Stimulated activated naive CD4-positive, alpha-beta T cell (primary cell): ENCODE measurements around the gene ZSWIM6.
A peak's percentile ranks its signal among the peaks of the same experiment; 100 is the strongest.
"Not testable (repeated sequence)": the region's sequence is repeated elsewhere in the genome, so short reads cannot be mapped to it uniquely, and the experiment has no call there.

Experiments
- DNase-seq, 6 experiments: peaks; one replicate each; lab custom pipeline; 2025; lab: John Stamatoyannopoulos, UW

Gene ZSWIM6

GRCh38 chr5:61407706-61408270 lies 75.7 kb downstream of the ZSWIM6 start:
- DNase-seq, result no peak

- peak; percentile 93 to 98 (median 96) for DNase-seq
Observed at GRCh38 chr5:61408476-61409168, 76.6 kb downstream of the ZSWIM6 start.

- no peak for DNase-seq
Observed at GRCh38 chr5:61409568-61409967, 77.5 kb downstream of the ZSWIM6 start.

- DNase-seq, result no peak
Observed at GRCh38 chr5:61410811-61411210, 78.8 kb downstream of the ZSWIM6 start.

GRCh38 chr5:61412361-61412760 lies 80.3 kb downstream of the ZSWIM6 start:
- DNase-seq, result no peak

GRCh38 chr5:61413205-61413604 lies 81.1 kb downstream of the ZSWIM6 start:
- DNase-seq, result not testable (repeated sequence)

GRCh38 chr5:61414806-61415205 lies 82.7 kb downstream of the ZSWIM6 start:
- no peak for DNase-seq

- DNase-seq, result no peak
Observed at GRCh38 chr5:61416010-61416409, 84.0 kb downstream of the ZSWIM6 start.

GRCh38 chr5:61416420-61416819 lies 84.4 kb downstream of the ZSWIM6 start:
- DNase-seq, result no peak

GRCh38 chr5:61417340-61417739 lies 85.3 kb downstream of the ZSWIM6 start:
- DNase-seq, result no peak

- DNase-seq, result no peak
Observed at GRCh38 chr5:61417851-61418250, 85.8 kb downstream of the ZSWIM6 start.

GRCh38 chr5:61419106-61419505 lies 87.0 kb downstream of the ZSWIM6 start:
- DNase-seq, result no peak

- no peak for DNase-seq
Observed at GRCh38 chr5:61420016-61420415, 88.0 kb downstream of the ZSWIM6 start.

GRCh38 chr5:61421262-61421661 lies 89.2 kb downstream of the ZSWIM6 start:
- DNase-seq, result not testable (repeated sequence)

GRCh38 chr5:61423487-61424145 lies 91.6 kb downstream of the ZSWIM6 start:
- DNase-seq, result no peak

- no peak for DNase-seq
Observed at GRCh38 chr5:61425918-61426317, 93.9 kb downstream of the ZSWIM6 start.

- no peak for DNase-seq
Observed at GRCh38 chr5:61429906-61430305, 97.8 kb downstream of the ZSWIM6 start.

- DNase-seq, result no peak
Observed at GRCh38 chr5:61431923-61432620, 100.0 kb downstream of the ZSWIM6 start.

GRCh38 chr5:61435368-61435767 lies 103.3 kb downstream of the ZSWIM6 start:
- DNase-seq, result no peak

- DNase-seq, result no peak
Observed at GRCh38 chr5:61438298-61438970, 106.4 kb downstream of the ZSWIM6 start.

GRCh38 chr5:61440086-61440485 lies 108.0 kb downstream of the ZSWIM6 start:
- no peak for DNase-seq

GRCh38 chr5:61440596-61440995 lies 108.5 kb downstream of the ZSWIM6 start:
- no peak for DNase-seq
